Stomach (tissue), 4 donors: ENCODE measurements around the gene KDM5A.

Experiments used
- EP300 ChIP-seq: sonication (generic); formaldehyde crosslinking; IDR thresholded peaks from one replicate; pipeline ENCODE4 v1.6.1; 2017; ENCODE audit warnings: antibody characterized with exemption
- POLR2A ChIP-seq, 4 donors: fragments of 450-650 bp; IDR thresholded peaks; one replicate each; pipeline ENCODE4 v1.6.1; 2016; ENCODE audit warnings: antibody characterized with exemption in 4 of 4, control low read depth in 2 of 4, mild to moderate bottlenecking in 1 of 4, moderate library complexity in 1 of 4
- POLR2AphosphoS5 ChIP-seq, 3 donors: sonication (generic); formaldehyde crosslinking; IDR thresholded peaks; one replicate each; pipeline ENCODE4 v1.6.1; 2016; ENCODE audit warnings: antibody characterized with exemption in 3 of 3
- TF ChIP-seq, protein P1 (sequence below), 7 experiments: fragments of 450-650 bp in 4 of 7; fragments of 200-600 bp in 3 of 7; sonication (generic) in 3 of 7; IDR thresholded peaks; one replicate each; pipeline ENCODE4 v1.5.1; 2016 to 2019; ENCODE audit warnings: antibody characterized with exemption in 7 of 7, control low read depth in 2 of 7, mild to moderate bottlenecking in 1 of 7

DNA sequence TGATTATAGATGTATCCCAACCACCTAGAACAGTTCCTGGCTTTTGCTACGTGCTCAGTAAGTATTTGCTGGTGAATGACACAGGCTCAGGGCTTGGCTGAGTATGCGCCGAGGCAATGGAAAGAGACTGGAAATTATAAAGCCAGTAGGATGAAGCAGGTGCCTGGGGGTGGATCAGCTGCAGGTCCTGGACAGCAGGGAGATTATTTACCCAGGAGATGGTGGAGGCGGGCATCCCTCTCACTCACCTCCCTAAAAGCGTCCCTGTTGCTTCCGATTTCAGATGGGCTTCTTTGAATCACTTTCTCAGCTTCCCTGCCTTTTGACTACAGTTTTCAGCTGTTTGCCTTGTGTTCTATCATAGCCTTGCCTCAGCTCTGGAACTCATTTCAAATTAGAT is 132.9 kb downstream of the KDM5A start:
- TF ChIP-seq, protein P1, sequence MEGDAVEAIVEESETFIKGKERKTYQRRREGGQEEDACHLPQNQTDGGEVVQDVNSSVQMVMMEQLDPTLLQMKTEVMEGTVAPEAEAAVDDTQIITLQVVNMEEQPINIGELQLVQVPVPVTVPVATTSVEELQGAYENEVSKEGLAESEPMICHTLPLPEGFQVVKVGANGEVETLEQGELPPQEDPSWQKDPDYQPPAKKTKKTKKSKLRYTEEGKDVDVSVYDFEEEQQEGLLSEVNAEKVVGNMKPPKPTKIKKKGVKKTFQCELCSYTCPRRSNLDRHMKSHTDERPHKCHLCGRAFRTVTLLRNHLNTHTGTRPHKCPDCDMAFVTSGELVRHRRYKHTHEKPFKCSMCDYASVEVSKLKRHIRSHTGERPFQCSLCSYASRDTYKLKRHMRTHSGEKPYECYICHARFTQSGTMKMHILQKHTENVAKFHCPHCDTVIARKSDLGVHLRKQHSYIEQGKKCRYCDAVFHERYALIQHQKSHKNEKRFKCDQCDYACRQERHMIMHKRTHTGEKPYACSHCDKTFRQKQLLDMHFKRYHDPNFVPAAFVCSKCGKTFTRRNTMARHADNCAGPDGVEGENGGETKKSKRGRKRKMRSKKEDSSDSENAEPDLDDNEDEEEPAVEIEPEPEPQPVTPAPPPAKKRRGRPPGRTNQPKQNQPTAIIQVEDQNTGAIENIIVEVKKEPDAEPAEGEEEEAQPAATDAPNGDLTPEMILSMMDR (IDR thresholded peaks at IDR 0.05), result no peak
- no peak for TF ChIP-seq POLR2A (IDR thresholded peaks at IDR 0.05)
- TF ChIP-seq POLR2AphosphoS5 (IDR thresholded peaks at IDR 0.05), result no peak
- TF ChIP-seq EP300, result no peak
